ENCODE results near the gene ECT2. TPM values are rescaled to one million over a fixed set of nuclear protein-coding genes. Genes with fewer than 3 reads are reported as not detected.
"Not testable (repeated sequence)": the region's sequence is repeated elsewhere in the genome, so short reads cannot be mapped to it uniquely, and the experiment has no call there.

ECT2 gene
- total RNA-seq, 2 experiments from 2014 or later = 27.1 to 29.8 TPM

GRCh38 chr3:172716476-172716875, 34.0 kb upstream of the ECT2 start:
- Mint-ChIP-seq H3K27ac (no peak overlapping the region), H3K9me3 (peaks cover 3% of the 10 kb centered on the region), H3K27me3 (peaks cover 6% of the 10 kb centered on the region), H3K4me3 (no peak overlapping the region), H3K4me1 (ENCODE audit: low read depth) (no peaks in the 10 kb centered on the region), H3K36me3 (ENCODE audit: low read depth) (no peaks in the 10 kb centered on the region)
- intact Hi-C loops (cut with micrococcal nuclease) = no loop called here
- no peak for TF ChIP-seq CTCF (IDR thresholded peaks at IDR 0.05)
- ATAC-seq (no peak), DNase-seq (no peak)
- ChIA-PET CTCF (no interaction called here), POLR2A (no interaction called here)

- Mint-ChIP-seq H3K36me3 (ENCODE audit: low read depth) (no peaks in the 10 kb centered on the region), H3K4me1 (ENCODE audit: low read depth) (no peaks in the 10 kb centered on the region), H3K4me3 (no peak overlapping the region), H3K27me3 (peaks cover 6% of the 10 kb centered on the region), H3K9me3 (peaks cover 3% of the 10 kb centered on the region), H3K27ac (no peak overlapping the region)
- POLR2A ChIA-PET = no interaction called here
- intact Hi-C loops (cut with micrococcal nuclease) = no loop called here
- CTCF ChIA-PET = interaction anchor here (0.9 to 1.0 kb wide), 4 partner anchors 9 to 22 kb away, joined by 3 to 6 read pairs (median 3); no protein-coding TSS in a partner anchor
- DNase-seq (no peak), ATAC-seq (peak; percentile 67)
- peak; percentile 23 for TF ChIP-seq CTCF (IDR thresholded peaks at IDR 0.05)
These were observed 32.9 kb upstream of the ECT2 start for GRCh38 chr3:172717493-172718088.

GRCh38 chr3:172722536-172723040, 27.9 kb upstream of the ECT2 start:
- intact Hi-C loops (cut with micrococcal nuclease); H3K4me3 Mint-ChIP-seq; H3K36me3 Mint-ChIP-seq (ENCODE audit: low read depth); H3K27me3 Mint-ChIP-seq; POLR2A ChIA-PET; DNase-seq; H3K27ac Mint-ChIP-seq; CTCF ChIA-PET; ATAC-seq; H3K4me1 Mint-ChIP-seq (ENCODE audit: low read depth): not testable (repeated sequence)
- peaks cover 13% of the 10 kb centered on the region for H3K9me3 Mint-ChIP-seq

- intact Hi-C loops (cut with micrococcal nuclease) = no loop called here
- Mint-ChIP-seq H3K27me3 (no peaks in the 10 kb centered on the region), H3K4me1 (ENCODE audit: low read depth) (no peaks in the 10 kb centered on the region), H3K36me3 (ENCODE audit: low read depth) (no peaks in the 10 kb centered on the region), H3K27ac (no peak overlapping the region), H3K9me3 (peaks cover 10% of the 10 kb centered on the region), H3K4me3 (no peak overlapping the region)
- DNase-seq (no peak), ATAC-seq (no peak)
- POLR2A ChIA-PET = no interaction called here
- CTCF ChIA-PET = interaction anchor here (0.8 to 1.5 kb wide), 2 partner anchors 9 to 16 kb away, joined by 3 read pairs; partner anchors contain the start of gene NCEH1
- no peak for TF ChIP-seq CTCF (IDR thresholded peaks at IDR 0.05)
These were observed 24.1 kb upstream of the ECT2 start for GRCh38 chr3:172726380-172726779.

GRCh38 chr3:172735014-172735413, 15.5 kb upstream of the ECT2 start:
- Mint-ChIP-seq H3K27ac (no peak overlapping the region), H3K27me3 (no peaks in the 10 kb centered on the region), H3K36me3 (ENCODE audit: low read depth) (no peaks in the 10 kb centered on the region), H3K4me3 (no peak overlapping the region), H3K9me3 (no peaks in the 10 kb centered on the region), H3K4me1 (ENCODE audit: low read depth) (no peaks in the 10 kb centered on the region)
- ATAC-seq = no peak
- no peak for DNase-seq
- TF ChIP-seq CTCF (IDR thresholded peaks at IDR 0.05) = no peak
- ChIA-PET POLR2A (no interaction called here), CTCF (no interaction called here)
- intact Hi-C loops (cut with micrococcal nuclease) = no loop called here
